GM18511 (cell line): ENCODE measurements around the gene DIP2B.

Experiments
- ATAC-seq: cut with Tn5 transposase; IDR thresholded peaks from one replicate; pipeline ENCODE4 v1.9.1; 2021; ENCODE audit warnings: mild to moderate bottlenecking, moderate library complexity; ENCODE audit not compliant: unreplicated experiment

Gene DIP2B

DNA sequence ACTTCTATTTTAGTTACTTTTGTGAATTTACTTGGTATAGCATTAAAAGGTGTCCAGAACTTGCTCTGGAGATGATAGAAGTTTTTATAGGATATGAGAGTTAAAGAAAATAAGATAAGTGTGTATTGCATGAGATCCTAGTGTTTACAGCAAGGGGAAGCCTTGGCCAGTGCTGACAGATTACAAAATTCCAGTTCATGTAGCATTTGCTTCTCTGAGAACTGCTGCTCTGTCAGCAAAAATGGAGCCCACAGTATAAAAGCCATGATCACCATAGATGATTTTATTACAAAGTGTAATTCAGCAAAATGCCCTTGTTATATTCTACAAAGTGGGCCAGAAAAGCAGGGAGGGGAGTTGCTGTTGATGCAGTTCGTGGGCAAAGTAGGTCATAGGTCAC lies 219.1 kb downstream of the DIP2B start:
- no peak for ATAC-seq

DNA sequence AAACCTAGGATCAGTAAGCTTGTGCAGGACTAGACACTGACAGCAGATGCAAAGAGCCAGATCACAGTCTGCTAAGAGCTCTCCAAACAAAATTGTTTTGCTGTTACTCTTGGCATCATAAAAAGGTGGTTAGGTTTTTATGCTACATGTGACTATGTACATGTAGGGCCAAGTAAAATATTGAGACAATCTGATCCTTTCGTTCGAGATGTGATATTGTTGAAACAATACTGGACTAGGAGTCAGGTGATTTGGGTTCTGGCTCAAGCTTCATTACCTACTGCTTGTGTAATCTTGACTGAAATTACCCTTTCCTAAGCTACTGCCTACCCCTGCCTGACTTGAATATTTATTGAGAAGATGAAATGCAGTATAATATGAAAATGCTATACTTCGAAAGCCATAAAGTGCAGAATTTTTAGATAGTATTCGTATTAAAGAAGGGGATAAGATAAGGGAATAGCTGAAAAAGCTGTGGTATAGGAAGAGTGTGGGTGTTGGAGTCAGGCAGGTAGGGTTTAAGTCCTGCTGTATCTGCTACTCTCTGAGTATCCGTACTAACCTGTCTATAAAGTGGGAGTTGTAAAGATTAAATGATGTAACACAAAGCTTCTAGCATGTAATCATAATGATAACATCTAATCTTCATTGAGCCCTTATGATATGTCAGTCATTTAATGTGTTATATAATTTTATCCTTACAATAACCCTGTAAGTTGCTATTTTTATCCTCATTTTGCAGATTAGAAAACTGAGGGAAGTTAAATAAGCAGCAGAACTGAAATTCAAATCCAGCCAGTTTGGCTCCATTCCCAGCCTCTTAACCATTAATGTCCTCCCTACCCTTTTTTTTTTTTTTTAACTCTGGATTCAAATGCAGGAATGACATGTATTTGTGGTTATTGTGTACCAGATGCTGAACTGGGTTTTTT lies 220.5 kb downstream of the DIP2B start:
- no peak for ATAC-seq

DNA sequence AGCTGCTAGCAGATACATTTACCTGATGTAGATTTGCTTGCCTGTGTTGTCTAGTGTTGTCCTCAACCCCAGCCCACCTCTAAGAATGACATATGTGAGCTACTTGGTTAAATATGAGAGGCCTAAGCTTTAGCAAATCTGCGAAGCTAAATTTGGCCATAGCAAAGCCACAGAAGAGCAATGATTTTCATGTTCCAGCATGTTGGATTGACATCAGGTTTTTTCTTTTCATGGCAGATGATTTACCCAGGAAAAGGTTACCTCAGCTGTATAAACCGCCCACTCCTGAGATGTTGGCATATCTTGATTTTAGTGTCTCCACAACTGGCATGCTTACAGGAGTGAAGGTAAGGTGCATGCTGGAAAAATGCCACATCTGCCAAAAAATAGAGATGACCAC lies 222.7 kb downstream of the DIP2B start:
- ATAC-seq = no peak

DNA sequence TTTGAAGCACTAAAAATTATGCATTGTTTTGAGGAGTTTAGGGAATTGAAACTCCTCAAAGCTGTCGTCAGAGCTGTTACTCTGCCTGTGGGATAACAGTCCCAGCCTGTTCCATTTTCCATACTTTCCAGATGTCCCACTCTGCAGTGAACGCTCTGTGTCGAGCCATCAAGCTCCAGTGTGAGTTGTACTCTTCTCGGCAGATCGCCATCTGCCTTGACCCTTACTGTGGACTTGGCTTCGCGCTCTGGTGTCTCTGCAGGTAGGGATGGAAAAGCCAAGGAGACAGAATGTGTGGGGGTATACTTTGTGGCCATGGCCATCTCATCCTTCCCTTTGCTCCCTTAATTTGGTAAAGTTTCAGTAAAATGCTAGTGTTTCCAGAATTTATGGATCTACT lies 223.6 kb downstream of the DIP2B start:
- ATAC-seq = no peak

DNA sequence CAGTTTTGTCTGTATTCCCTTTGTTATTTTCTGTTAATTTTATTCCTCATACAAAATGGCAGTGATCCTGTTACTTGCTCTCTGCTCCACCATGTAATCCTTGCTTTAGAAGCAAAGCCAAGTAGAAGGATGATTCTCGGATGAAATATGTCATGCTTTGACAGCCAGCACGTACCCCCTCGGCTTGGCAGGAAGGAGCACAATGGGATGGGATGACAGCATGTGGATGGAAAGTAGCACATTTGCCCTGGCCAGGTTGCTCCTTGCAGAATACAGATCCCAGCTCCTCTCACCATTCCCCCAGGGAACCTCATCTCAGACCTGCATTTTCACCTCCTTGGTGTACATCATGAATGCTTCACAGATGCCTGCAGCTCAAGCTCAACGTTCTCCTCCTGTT lies 224.1 kb downstream of the DIP2B start:
- ATAC-seq = no peak

DNA sequence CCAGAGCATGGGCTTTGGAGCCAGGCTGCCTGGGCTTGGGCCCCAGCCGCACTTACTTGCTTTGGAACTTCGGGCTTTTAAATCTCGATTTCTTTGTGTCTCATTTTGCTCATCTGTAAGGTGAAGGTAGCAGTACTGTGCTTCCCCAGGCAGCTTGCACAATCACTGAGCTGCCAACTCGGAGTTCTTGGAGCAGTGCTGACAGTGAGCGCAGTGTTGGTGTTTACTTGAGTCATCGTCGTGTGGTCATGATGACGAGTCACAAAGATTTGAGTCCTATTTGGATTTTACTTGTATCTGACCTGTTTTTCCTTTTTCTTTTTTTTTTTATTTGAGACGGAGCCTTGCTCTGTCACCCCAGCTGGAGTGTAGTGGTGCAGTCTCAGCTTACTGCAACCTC lies 227.8 kb downstream of the DIP2B start:
- no peak for ATAC-seq

DNA sequence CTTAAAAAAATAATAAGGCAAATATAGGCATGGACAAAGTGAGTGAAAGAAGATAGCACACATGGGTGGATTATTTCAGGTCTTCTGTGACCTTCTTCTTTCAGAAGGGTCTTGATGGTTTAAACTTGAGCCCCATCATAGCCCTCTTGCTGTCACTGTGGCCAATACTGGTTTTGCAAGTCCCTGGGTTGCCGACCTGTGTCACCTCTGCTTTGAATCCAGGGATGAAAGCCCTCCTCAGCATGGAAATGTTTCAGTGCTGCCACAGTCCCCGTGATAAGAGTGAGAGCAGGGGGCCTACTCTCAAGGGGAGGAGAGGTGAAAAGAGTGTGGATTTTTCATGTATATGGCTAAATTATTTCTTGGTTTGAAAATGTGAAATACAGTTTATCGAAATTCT lies 228.9 kb downstream of the DIP2B start:
- no peak for ATAC-seq

DNA sequence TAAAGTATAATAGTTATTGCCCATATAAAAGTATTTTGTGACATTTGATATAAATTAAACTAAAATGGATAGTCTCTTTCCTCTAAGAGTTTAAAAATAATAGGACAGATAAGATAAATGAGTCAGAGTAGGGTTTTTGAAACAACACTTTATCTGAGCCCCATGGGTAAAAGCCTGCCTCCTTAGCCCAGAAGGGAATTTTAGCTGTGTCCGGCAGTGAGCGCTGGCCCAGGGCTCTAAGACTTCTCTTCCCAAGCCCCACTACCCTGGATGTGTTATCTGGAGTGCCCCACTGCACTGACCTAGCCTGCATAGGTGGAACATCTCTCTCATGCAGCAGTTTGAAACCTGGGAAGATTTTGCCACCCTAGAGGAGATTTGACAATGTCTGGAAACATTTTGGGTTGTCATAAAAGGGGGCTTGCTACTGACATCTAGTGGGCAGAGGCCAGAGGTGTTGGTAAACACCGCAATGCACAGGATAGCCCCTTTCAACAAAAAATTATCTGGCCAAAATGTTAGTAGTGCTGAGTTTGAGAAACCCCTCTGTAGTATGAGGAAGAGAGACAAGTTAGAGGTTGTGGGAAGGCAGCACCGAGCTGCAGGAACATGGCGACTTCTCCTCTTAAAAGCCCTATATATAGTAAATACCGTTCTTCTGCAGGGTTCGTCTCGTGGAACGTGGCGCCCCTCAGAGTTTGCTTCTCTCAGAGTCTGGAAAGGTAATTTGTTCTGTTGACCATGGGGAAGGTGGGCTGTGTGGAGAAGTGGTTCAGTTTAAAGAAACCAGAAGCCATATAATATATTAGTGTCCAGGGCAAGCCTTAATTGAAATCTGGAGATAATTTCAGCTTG lies 229.9 kb downstream of the DIP2B start:
- ATAC-seq = no peak

DNA sequence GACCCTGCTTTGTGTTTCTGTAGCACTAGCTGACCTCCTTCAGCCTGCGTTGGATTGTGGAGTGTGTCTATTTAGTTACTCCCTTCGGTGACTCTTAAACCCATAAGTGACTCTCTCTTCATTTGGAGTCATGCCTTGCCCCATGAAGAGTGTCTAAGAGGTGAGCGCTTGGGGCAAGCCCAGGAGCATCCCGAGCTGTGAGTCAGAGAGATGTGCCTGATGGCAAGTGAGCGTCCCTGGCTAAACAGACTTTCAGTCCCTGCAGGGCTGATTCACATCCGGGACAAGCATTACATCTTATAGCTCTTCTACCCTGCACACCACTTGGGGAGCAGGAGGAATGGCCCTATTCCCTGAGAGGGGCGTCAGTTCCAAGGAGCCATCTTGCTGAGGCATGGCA lies 234.8 kb downstream of the DIP2B start:
- no peak for ATAC-seq

DNA sequence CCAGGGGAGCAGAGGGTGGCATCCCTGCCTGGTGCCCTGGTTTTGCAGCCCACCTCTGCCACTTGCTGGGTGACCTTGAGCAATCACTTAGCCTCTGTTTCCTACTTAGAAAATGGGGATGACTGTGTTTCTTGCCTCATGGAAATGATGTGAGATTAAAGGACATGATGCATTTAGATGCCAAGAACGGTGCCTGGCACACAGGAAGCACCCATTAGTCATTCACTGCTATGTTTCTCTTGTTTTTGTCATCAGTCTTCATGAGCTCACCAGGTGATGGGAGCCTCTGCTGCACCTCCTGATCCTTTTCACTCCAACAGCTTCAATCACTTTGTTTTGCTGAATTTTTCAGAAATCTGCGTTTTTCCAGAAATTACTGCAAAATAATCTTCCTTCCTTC lies 235.5 kb downstream of the DIP2B start:
- no peak for ATAC-seq

DNA sequence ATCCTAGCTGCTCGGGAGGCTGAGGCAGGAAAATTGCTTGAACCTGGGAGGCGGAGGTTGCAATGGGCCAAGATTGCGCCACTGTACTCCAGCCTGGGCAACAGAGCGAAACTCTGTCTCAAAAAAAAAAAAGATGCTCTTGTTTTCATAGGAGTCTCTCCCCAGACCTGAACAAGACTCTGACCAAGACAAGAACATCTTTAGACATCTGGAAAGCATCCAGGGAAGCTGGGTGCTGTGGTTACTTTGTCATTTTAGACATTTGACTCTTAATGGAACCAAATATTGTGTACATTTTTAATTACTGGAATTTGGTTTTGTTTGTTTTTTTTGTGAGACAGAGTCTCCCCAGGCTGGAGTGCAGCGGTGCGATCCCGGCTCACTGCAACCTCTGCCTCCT lies 238.0 kb downstream of the DIP2B start:
- no peak for ATAC-seq

DNA sequence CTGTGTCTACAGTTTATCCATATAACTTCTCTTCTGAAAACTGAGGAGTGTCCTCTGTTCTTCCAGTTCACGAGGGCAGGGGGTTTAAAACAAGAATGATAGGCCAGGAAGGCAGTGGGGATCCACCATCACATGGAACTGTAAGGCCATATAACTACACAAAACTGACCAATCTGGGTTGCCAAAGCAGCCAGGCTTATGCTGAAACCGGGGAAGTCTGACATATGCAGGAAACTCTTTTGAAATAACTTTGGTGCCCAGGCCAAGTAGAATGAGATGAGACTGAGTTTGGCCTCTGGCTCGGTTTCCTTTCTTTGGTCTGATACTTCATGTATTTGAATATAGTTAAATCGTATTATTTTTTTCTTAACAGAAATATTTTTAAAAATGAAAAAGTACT lies 241.1 kb downstream of the DIP2B start:
- ATAC-seq = no peak

DNA sequence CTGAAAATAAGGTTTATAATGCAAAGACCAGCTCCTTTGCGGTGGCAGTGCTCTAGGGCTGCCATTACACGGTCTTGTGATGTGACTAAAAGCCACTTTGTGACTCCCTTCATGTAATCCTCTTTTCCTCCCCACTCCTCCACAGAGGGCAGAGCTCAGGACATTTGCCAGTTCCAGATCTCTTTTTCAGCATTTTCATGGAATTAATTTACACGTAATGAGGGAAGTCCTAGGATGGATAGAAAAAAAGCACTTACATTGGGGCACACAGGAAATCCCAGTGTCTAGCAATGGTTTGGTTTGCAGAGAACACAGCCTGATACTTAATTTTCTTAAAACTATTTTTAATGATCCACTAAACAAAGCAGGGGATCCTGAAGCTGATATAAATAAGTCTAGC lies 241.6 kb downstream of the DIP2B start:
- no peak for ATAC-seq

DNA sequence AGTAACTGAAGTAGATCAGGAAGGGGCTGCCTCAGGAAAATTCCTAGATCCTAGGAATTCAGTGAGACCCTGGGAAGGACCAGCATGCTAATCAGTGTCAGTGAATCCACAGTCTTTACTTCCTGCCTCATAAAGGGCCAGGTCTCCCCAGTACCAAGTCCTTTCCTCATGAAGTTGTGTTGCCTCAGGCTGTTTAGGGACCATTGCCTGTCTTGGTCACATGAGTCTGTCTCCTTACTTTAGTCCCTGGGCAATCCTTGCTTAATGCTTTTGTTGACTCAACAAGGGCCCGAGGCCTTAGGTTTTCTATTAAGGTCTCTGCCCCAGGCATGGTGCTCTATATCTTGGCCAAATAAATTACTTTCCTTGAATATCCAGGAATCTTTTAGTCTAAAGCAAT lies 243.0 kb downstream of the DIP2B start:
- no peak for ATAC-seq

DNA sequence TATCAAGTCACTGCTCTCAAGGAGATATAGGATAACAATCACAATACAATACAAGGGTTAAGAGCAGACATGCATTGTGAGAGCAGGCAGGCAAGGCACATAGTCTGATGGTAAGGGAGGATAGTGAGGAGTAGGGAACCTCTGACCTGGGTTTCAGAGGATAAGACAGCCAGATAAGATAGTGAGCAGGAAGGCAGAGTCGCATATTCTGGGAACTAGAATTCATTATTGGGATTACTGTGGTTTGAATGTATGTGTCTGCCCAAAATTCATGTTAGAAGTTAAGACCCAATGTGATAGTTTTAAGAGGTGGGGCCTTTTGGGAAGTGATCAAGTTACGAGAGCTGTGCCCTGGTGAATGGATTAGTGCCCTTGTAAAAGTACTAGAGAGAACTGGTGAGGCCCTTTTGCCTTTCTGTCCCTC lies 244.7 kb downstream of the DIP2B start:
- ATAC-seq = no peak

DNA sequence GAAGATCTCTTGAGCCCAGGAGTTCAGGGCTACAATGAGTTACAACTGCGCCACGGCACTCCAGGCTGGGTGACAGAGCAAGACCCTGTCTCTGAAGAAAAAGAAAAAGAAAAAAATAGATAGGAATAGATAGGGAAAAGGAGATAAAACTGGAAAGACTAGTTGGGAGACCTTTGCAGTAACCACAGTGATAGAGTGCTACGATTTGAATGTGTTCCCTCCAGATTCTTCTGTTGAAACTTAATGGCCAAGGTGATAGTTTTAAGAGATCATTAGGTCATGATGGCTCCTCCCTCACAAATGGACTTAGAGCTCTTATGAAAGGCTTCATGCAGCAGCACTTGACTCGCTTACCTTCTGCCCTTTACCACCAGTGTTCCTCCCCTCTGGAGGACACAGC lies 245.6 kb downstream of the DIP2B start:
- ATAC-seq = no peak

DNA sequence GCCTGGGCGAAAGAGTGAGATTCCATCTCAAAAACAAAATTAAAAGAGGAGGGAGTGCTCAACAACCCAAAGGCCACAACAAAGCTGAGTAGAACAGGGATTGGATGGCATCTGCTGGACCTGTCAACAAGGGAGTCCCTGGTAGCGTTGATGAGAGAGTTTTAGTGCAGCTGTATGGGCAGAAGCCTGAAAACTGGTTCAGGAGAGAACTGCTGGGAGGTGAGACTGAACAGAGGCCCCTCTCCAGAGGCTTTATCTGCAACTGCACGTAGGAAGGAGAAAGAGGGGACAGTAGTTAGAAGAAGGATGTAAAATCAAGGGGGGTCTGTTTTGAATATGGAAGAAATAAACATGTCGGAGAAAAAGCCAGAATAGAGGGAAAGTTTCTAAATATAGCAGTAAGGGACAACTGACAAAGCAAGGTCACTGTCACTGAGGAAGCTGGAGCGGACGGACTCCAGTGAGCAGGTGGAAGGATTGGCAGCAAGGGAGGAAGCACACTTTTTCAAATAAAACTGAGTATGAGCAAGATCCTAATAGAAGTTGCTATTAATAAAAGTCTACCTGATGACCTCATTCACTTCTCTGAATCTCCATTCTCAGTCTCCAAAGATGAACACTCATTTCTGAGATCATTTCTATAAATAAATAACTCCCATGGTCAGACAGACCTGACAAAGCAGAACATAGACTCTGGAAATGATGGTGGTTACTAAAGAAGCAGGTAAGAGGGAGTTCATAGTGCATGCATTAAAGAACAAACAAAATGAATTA lies 247.3 kb downstream of the DIP2B start:
- no peak for ATAC-seq

DNA sequence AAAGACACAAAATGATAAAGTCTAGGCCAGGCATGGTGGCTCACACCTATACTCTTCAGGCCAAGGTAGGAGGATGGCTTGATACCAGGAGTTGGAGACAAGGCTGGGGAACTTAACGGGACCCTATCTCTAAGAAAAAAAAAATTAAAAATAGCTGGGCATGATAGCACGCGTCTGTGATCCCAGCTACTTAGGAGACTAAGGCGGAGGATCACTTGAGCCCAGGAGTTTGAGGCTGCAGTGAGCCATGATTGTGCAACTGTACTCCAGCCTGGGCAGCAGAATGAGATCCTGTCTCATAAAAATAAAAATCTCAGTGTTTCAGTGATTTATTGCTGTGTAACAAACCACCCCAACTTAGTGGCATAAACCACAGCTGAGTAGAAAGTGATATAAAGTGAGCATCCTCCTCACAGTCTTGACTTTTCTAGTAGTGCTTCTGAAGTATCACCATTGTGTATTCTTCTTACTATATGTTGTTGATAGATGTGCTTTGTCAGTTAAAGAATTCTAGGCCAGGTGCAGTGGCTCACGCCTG lies 248.5 kb downstream of the DIP2B start:
- ATAC-seq = no peak

DNA sequence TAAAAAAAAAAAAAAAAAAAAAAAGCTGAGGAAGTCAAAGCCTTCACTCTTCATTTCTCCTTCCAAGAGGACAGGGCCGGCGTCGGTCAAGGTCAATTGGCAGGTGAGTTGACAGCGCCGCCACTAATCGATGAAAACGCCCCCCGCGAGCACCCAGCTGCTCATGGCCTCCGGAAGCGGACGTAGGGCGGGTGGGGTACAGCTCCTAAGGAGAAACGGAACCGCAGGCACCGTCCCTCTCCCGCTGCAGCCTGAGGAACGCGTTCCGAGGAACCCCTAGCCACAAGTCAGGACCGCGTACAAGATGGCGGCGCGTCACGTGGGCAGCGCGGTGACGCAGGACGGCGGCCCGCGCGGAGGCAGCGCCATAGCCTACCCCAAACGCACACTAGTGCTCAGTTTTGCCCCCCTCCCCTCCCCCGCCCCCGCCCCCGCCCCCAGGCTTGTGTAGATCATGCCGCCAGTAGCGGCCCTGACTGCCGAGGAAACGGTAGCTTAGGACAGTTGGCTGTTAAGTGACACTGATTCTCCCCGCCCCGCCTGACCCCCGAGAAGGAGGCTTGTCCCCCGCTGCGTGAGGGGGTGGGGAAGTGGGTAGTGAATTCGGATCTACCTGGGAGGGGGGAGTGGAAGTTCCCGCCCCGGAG lies 259.0 kb downstream of the DIP2B start, which contains the start of gene ATF1:
Gene ATF1, plus strand, starts transcription at position 463 of the 647 bp plus-strand sequence. CDS start 16,045 bp downstream, outside the sequence.
- ATAC-seq = peak; percentile 77
